CD4-positive, alpha-beta T cell (primary cell): Measurements from ENCODE around the gene SYNGR1. TPM values are rescaled to one million over a fixed set of nuclear protein-coding genes. Genes with fewer than 3 reads are reported as not detected.
A peak's percentile ranks its signal among the peaks of the same experiment; 100 is the strongest.

ENCODE experiments used
- ATAC-seq: fragments of 200-7000 bp; cut with Tn5 transposase; one replicate; pipeline ENCODE4 v1.10.0; 2022; ENCODE audit warnings: mild to moderate bottlenecking; ENCODE audit not compliant: poor library complexity
- CTCF ChIA-PET: fragments of 350-600 bp; sonication (Branson Sonifier 250); formaldehyde crosslinking; loops from one replicate; lab custom pipeline; 2021; ENCODE audit warnings: antibody characterized with exemption, inconsistent platforms; lab: Charles Lee
- POLR2A ChIA-PET: fragments of 350-600 bp; sonication (Branson Sonifier 250); formaldehyde crosslinking; loops from one replicate; lab custom pipeline; 2021; ENCODE audit warnings: antibody characterized with exemption, inconsistent platforms; lab: Charles Lee
- DNase-seq, 14 experiments: peaks; one replicate each; pipeline ENCODE4 v3.0.0-alpha.2; 2013 to 2020; ENCODE audit warnings: mixed read lengths in 2 of 14
- H3K27ac ChIP-seq, 2 donors: one replicate each; pipeline versions ENCODE4 v1.5.1 to v1.7.0; 2013; ENCODE audit warnings: low read length in 2 of 2, low read depth in 1 of 2, mild to moderate bottlenecking in 1 of 2
- H3K27me3 ChIP-seq, 2 experiments: 1 replicate in 1 of 2; 2 replicates in 1 of 2; pipeline versions ENCODE4 v1.6.1 to v1.7.0; 2013; ENCODE audit warnings: low read length in 2 of 2, control low read depth in 1 of 2, mild to moderate bottlenecking in 1 of 2, moderate library complexity in 1 of 2; ENCODE audit not compliant: insufficient read depth in 2 of 2, control insufficient read depth in 1 of 2
- H3K36me3 ChIP-seq: one replicate; pipeline ENCODE4 v1.6.1; 2013; ENCODE audit warnings: low read length, control low read depth; ENCODE audit not compliant: insufficient read depth
- H3K4me1 ChIP-seq: one replicate; pipeline ENCODE4 v1.6.1; 2013; ENCODE audit warnings: low read length, control low read depth; ENCODE audit not compliant: insufficient read depth
- H3K4me3 ChIP-seq: one replicate; pipeline ENCODE4 v1.5.1; 2013; ENCODE audit warnings: mild to moderate bottlenecking, low read length, moderate library complexity
- H3K9me3 ChIP-seq, 2 experiments: 1 replicate in 1 of 2; 2 replicates in 1 of 2; pipeline versions ENCODE4 v1.6.1 to v1.7.0; 2013; ENCODE audit warnings: low read length in 2 of 2, mild to moderate bottlenecking in 2 of 2, control low read depth in 1 of 2, moderate library complexity in 1 of 2; ENCODE audit not compliant: control insufficient read depth in 1 of 2, insufficient read depth in 1 of 2
- H3K27ac Mint-ChIP-seq: one replicate; pipeline ENCODE4 v1.8.0; 2020; ENCODE audit warnings: mixed read lengths
- H3K27me3 Mint-ChIP-seq: one replicate; pipeline ENCODE4 v1.8.0; 2021; ENCODE audit warnings: mixed read lengths
- H3K36me3 Mint-ChIP-seq: one replicate; pipeline ENCODE4 v1.8.0; 2021; ENCODE audit warnings: low read depth, mixed read lengths
- H3K4me1 Mint-ChIP-seq: one replicate; pipeline ENCODE4 v1.8.0; 2021; ENCODE audit warnings: low read depth, mixed read lengths
- H3K4me3 Mint-ChIP-seq: one replicate; pipeline ENCODE4 v1.8.0; 2020; ENCODE audit warnings: mild to moderate bottlenecking, mixed read lengths
- H3K9me3 Mint-ChIP-seq: one replicate; pipeline ENCODE4 v1.8.0; 2020; ENCODE audit warnings: mixed read lengths
- intact Hi-C, 2 experiments: fragments of 100-400 bp; cut with DNase I in 1 of 2; cut with micrococcal nuclease in 1 of 2; formaldehyde crosslinking; loops; one replicate each; pipeline versions ENCODE4 v1.15.1 to v1.9.0; 2023 to 2025; cut with DNase I, micrococcal nuclease
- total RNA-seq, 174 experiments: library from RNA in 2 of 174; stranded (reverse) in 2 of 174; gene quantifications; one replicate each; pipeline ENCODE4 v1.2.3 and lab custom pipeline; 2021 to 2026
- TF ChIP-seq, protein P1 (sequence below): fragments of 200-600 bp; IDR thresholded peaks from one replicate; pipeline ENCODE4 v1.8.0; 2022; ENCODE audit warnings: antibody characterized with exemption, mild to moderate bottlenecking

The SYNGR1 gene
- total RNA-seq, 2 experiments from 2014 or later, result 0.44 to 0.59 TPM

- intact Hi-C loops, result no loop called here
- ATAC-seq (no peak), DNase-seq (no peak)
- Histone ChIP-seq H3K27me3 (no peaks in the 10 kb centered on the region), H3K9me3 (no peaks in the 10 kb centered on the region), H3K36me3 (peaks cover 81% of the 10 kb centered on the region), H3K4me3 (no peak overlapping the region), H3K27ac (no peak overlapping the region), H3K4me1 (no peaks in the 10 kb centered on the region)
- CTCF ChIA-PET, result no interaction called here
- H3K27ac Mint-ChIP-seq, result no peak overlapping the region
- H3K4me3 Mint-ChIP-seq, result no peak overlapping the region
- POLR2A ChIA-PET, result no interaction called here
- H3K9me3 Mint-ChIP-seq, result no peaks in the 10 kb centered on the region
- TF ChIP-seq, protein P1, sequence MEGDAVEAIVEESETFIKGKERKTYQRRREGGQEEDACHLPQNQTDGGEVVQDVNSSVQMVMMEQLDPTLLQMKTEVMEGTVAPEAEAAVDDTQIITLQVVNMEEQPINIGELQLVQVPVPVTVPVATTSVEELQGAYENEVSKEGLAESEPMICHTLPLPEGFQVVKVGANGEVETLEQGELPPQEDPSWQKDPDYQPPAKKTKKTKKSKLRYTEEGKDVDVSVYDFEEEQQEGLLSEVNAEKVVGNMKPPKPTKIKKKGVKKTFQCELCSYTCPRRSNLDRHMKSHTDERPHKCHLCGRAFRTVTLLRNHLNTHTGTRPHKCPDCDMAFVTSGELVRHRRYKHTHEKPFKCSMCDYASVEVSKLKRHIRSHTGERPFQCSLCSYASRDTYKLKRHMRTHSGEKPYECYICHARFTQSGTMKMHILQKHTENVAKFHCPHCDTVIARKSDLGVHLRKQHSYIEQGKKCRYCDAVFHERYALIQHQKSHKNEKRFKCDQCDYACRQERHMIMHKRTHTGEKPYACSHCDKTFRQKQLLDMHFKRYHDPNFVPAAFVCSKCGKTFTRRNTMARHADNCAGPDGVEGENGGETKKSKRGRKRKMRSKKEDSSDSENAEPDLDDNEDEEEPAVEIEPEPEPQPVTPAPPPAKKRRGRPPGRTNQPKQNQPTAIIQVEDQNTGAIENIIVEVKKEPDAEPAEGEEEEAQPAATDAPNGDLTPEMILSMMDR, result no peak
- no peaks in the 10 kb centered on the region for H3K4me1 Mint-ChIP-seq
- H3K27me3 Mint-ChIP-seq, result no peaks in the 10 kb centered on the region
- peaks cover 83% of the 10 kb centered on the region for H3K36me3 Mint-ChIP-seq
Observed at GRCh38 chr22:39422721-39423120, 72.9 kb downstream of the SYNGR1 start.

- Histone ChIP-seq H3K27ac (no peak overlapping the region), H3K4me3 (no peak overlapping the region), H3K9me3 (no peaks in the 10 kb centered on the region), H3K36me3 (peaks cover 81% of the 10 kb centered on the region), H3K27me3 (no peaks in the 10 kb centered on the region), H3K4me1 (no peaks in the 10 kb centered on the region)
- ChIA-PET POLR2A (interaction anchor here (0.9 kb wide), 1 partner anchor 24 kb away, joined by 3 read pairs; the partner anchor contains the start of gene TAB1), CTCF (no interaction called here)
- DNase-seq (no peak), ATAC-seq (no peak)
- H3K27ac Mint-ChIP-seq, result no peak overlapping the region
- H3K9me3 Mint-ChIP-seq, result no peaks in the 10 kb centered on the region
- H3K36me3 Mint-ChIP-seq, result peaks cover 77% of the 10 kb centered on the region
- no peak overlapping the region for H3K4me3 Mint-ChIP-seq
- no peaks in the 10 kb centered on the region for H3K27me3 Mint-ChIP-seq
- no peaks in the 10 kb centered on the region for H3K4me1 Mint-ChIP-seq
- TF ChIP-seq, protein P1, result no peak
- intact Hi-C loops, result no loop called here
Observed at GRCh38 chr22:39423976-39424375, 74.2 kb downstream of the SYNGR1 start.

GRCh38 chr22:39426380-39427043 lies 76.7 kb downstream of the SYNGR1 start:
- Mint-ChIP-seq H3K27me3 (no peaks in the 10 kb centered on the region), H3K27ac (no peak overlapping the region), H3K9me3 (no peaks in the 10 kb centered on the region), H3K36me3 (peaks cover 67% of the 10 kb centered on the region), H3K4me1 (no peaks in the 10 kb centered on the region), H3K4me3 (no peak overlapping the region)
- TF ChIP-seq, protein P1, result no peak
- Histone ChIP-seq H3K27ac (no peak overlapping the region), H3K27me3 (no peaks in the 10 kb centered on the region), H3K4me1 (no peaks in the 10 kb centered on the region), H3K36me3 (peaks cover 80% of the 10 kb centered on the region), H3K4me3 (no peak overlapping the region), H3K9me3 (no peaks in the 10 kb centered on the region)
- peak in 1 of 14 experiments; percentile 9 for DNase-seq
- intact Hi-C loops, result no loop called here
- ChIA-PET POLR2A (no interaction called here), CTCF (no interaction called here)
- no peak for ATAC-seq
